LHCN-M2 (cell line): ENCODE measurements around the gene CACNA1B. TPM values are rescaled to one million over a fixed set of nuclear protein-coding genes. Genes with fewer than 3 reads are reported as not detected.
A peak's percentile ranks its signal among the peaks of the same experiment; 100 is the strongest.

Experiments used
- DNase-seq: peaks from one replicate; pipeline ENCODE4 v3.0.0-alpha.2; 2012; ENCODE audit warnings: low read depth
- total RNA-seq: library from RNA; depleted of rRNA; stranded (reverse); fragments of >200 nt; gene quantifications from 2 replicates; pipeline ENCODE4 v1.2.3, GENCODE V29; 2014

Gene CACNA1B
- total RNA-seq, 1 experiment from 2014 or later, result not detected

- no peak for DNase-seq
These were observed 40.9 kb downstream of the CACNA1B start for GRCh38 chr9:137918331-137919094.

GRCh38 chr9:137919095-137919465, 41.5 kb downstream of the CACNA1B start:
- no peak for DNase-seq

GRCh38 chr9:137919649-137920141, 42.1 kb downstream of the CACNA1B start:
- peak; percentile 1 for DNase-seq

GRCh38 chr9:137920753-137921152, 43.2 kb downstream of the CACNA1B start:
- DNase-seq, result no peak

DNA sequence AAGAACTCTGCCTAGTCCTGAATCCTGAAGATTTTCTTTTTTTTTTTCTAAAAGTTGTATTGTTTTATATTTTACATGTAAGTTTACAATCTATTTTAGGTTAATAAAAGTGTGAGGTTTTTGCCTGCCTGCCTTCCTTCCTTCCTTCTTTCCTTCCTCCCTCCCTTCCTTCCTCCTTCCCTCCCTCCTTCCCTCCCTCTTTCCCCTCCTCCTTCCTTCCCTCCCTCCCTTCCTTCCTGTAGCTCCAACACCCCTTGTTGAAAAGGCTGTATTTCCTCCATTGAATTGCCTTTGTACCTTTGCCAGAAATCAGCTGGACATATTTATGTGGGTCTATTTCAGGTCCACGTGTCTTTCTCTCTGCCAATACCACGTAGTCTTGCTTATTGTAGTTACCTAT, 46.6 kb downstream of the CACNA1B start:
- no peak for DNase-seq

DNA sequence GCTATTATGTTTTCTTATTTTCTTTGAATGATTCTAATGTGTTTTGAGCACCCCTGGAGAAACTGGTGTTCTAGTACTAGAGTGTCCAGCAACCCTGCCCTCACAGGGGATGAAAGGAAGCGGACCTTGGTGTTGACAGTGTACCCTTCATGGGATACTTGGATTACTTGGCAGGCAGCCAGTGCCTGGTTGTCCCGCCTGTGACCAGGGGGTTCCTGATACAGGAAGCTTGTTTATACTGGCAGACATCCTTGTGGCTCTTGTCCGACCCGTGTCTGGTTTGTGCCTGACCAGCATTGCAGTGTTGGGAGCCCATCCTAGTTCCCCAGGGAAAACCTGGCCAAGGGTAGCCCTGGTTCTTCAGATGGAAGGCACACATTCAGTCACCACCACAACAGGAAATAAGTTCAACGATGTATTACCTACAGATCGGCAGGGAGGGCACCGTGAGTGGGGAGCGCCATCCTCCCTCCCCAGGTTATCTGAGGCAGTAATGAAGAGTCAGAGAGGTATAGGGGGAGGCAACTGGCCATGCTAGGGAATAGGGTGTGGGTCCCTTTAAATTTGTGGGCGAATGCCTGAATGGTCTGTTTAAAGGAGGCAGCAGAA, 47.3 kb downstream of the CACNA1B start:
- no peak for DNase-seq

DNA sequence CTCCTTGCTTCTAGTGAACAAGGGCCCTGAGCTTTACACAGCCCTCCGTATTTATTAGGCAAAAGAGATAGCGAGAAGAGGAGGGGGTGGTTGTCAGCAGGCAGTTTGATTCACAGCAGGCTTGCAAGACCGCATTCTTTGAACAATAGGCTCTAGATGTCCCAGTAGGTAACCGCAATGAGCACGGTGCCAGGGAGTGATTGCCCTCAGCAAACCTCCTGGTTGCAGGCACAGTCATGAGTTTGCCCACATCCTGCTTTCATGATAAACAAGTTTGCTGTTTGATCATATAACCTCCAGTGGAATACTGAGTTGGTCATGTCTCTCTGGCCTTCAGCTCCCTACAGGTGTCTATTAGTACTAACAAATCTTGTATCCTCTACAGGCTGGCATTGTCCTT, 66.1 kb downstream of the CACNA1B start:
- no peak for DNase-seq

DNA sequence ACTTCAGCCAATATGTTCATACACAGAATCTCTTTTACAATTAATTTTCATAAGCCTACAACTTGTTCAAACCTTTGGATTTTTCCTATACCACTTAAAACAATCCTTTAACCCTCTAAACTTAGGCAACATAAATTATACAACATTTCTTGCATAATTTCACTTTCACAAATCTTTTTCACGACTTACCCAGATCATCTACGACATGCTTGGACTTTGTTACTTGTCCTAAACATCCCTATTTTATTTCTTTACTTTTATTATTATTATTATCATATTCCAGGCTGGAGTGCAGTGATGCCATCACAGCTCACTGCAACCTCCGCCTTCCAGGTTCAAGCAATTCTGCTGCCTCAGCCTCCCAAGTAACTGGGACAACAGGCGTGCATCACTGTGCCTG, 68.0 kb downstream of the CACNA1B start:
- peak; percentile 22 for DNase-seq

DNA sequence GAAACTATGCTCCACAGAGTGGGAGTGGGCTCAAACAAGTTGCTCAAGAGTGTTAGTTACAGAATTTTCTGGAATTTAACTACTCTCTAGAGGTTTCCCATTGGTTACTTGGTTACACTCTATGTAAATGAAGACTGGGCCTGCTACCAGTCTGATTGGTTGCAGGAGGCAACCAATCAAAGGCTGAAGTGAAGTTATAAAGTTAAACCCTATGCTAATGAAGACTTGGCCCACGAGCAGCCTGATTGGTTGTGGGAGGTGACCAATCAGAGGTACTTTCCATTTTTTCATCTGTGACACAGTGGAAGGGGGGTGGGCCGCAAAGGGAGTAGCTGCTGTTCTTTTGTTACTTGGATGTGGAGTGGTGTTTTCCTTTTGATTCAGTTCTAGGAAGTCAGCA, 69.4 kb downstream of the CACNA1B start:
- no peak for DNase-seq

DNA sequence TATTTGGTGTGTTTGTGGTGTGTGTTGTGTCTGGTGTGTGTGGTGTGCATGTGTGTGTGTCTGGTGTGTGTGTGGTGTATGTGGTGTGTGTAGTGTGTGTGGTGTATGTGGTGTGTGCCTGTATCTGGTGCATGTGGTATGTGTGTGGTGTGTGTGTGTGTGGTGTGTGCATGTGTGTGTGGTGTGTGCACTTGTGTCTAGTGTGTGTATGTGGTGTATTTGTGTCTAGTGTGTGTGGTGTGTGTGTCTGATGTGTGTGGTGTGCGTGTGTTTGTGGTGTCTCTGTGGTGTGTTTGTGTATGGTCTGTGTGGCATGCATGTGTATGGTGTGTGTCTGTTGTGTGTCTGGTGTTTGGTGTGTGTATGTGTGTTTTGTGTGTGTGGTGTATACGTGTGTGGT, 71.1 kb downstream of the CACNA1B start:
- DNase-seq, result no peak

- no peak for DNase-seq
These were observed 71.7 kb downstream of the CACNA1B start for GRCh38 chr9:137949260-137949659.

DNA sequence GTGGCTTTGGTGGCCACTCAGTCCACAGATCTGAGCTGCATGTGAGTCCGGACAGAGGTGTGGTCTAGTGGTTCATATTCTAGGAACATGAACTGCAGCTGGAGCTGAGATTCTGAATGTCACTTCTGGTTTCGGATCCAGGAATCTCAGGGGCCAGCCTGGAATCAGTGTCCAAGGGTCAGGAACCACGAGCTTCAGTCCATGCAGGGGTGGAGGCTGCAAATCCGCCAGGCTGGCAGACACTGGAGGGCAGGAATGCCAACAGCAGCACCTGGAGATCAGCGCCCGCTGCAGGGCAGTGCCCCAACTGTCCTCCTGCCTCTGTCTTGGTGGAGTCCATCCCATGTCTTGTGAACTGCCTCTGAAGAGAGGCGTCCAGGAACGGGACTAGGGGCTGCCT, 73.5 kb downstream of the CACNA1B start:
- DNase-seq, result no peak

GRCh38 chr9:137951597-137952490, 74.3 kb downstream of the CACNA1B start:
- no peak for DNase-seq

DNA sequence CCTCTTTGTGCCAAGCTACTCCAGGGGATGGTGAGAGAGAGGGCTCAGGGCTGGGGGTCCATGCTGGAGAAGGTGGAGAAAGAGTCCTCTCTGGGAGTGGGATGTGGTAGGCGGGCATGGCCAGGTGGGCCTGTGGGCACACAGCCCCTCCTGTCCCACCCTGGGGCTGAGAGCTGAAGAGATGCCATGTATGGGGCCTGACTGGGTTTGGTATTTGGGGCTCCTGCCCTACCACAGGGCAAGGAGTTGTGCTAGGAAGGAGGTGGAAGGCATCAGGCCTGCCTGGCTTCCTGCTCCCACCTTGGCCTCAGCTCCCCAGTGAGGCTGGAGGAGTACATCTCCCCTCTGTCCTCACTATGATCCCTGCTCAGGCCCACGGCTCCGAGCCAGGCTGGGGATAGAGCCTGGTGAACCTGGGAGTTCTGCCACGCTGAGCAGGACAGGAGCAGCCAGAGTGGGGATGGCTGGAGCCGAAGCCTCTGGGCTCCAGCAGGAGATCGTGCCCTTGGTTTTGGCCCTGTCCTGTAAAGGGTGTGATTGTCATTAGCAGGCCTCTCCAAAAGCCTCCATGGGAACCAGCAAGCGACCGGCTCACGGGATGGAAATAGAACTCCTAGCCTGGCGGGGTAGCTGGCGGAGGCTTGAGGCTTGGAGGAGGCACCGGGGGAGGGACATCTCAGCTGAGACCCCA, 75.5 kb downstream of the CACNA1B start:
- DNase-seq, result no peak

- no peak for DNase-seq
These were observed 76.3 kb downstream of the CACNA1B start for GRCh38 chr9:137953683-137954438.

DNA sequence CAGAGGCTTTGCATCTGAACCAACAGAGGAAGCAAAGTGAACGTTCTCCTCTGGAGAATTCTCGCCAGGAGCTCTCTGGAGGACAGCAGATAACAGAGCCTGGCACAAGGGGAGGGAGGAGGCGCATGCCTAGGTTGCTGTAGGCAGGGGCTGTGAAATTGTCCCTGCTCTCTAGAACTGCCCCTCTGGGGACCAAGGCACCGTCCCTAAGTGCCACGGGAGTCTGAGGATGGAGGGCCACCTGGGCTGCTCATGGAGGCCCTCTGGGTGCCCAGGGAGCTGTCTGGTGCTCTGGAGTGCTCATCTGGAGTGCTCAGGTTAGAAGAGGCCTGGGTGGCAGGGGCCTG, 77.6 kb downstream of the CACNA1B start:
- DNase-seq, result no peak

DNA sequence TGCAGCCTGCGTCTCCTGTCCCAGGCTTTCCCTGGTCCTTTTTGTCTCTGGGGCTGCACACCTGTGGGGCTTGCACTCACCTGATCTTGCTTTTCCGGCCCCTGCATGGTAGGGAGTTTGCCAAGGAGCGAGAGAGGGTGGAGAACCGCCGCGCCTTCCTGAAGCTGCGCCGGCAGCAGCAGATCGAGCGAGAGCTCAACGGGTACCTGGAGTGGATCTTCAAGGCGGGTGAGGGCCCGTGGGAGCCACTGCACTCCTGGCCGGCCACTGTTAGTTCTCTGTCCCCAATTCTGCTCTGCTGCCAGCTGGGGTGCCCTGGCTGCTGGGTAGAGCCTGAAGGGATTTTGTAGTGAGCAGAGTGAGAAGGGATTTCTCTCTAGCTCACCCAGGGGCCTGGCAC, 78.0 kb downstream of the CACNA1B start:
- no peak for DNase-seq

DNA sequence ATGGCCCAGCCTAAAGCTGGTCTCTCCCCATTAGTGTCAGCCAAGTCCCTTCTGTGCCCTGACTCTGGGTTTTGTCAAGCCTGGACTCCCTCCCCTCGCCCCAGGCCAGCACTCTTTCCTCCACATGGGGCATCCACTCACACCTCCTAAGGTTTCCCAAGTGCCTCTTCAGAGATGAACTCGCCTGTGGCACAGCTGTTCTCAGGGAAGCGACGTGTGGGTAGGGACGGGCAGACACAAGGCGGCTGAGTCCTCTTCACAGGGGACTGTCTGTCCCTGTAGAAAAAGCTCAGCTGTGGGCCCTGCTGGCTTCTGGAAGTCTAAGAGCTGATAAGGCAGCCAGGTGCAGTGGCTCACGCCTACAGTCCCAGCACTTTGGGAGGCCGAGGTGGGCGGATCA, 78.5 kb downstream of the CACNA1B start:
- no peak for DNase-seq

DNA sequence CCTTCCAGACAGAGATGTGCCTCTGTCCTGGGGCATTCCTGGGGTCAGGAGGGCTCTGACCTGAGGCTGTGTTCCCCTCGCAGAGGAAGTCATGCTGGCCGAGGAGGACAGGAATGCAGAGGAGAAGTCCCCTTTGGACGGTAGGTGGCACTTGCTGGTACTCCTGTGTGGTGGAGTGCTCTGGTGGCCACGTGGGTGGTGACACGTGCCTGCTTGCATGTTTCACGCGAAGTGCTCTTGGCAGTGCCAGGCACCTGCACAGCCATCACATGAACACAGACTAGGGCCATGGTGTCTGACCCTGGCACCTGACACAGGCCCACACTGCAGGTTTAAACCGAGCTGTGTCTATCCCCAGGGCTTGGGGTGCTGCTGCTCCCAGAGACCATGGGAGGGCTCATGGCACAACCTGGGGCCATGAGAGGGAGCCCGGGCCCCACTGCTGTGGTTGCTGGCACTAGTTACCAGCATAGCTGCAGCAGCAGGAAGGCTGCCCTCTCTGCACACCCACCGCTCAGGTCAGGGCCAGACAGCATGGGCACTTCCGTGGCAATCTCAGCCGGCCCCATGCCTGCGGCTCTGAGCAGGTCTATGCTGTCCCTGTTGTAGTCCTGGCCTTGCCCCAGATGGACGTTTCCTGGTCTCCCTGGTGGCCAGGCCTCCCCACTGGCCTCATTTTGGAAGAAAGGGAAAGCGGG, 79.3 kb downstream of the CACNA1B start:
- DNase-seq, result no peak

DNA sequence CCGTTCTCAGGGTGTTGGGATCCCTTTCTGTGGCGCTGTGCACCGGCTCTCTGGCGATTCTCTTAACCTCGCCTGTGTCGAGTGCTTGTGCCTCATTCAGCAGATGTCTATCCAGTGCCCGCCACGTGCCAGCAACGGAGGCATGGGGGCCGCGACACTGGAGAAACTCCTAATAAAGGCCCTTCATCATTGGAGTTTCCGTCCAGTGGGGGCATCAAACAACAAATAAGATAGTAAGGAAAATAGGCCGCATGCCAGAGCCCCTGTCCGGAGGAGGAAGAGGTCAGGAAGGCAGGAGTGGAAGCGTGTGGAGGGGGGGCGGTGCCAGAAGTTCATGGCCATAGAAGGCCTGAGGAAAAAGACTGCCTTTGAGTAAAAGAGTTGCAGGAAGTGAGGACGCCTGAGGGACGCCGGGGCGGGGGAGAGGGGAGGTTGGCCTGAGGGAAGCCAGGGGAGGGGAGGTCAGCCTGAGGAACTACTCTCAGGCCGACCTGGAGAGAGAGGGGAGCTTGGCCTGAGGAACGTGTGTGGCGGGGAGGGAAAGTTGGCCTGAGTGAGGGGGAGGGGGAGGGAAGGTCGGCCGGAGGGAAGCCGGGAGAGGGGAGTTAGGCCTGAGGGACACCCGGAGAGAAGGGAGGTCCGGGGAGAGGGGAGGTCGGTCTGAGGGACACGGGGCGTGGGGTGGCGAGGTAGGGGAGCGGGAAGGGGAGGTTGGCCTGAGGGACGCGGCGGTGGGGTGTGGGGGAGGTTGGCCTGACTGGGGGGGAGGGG, 82.2 kb downstream of the CACNA1B start:
- no peak for DNase-seq
